Peyer's patch (tissue), 4 donors: ENCODE measurements around the gene HNF4A. TPM values are rescaled to one million over a fixed set of nuclear protein-coding genes. Genes with fewer than 3 reads are reported as not detected.

Experiments
- DNase-seq, 3 donors: peaks; one replicate each; pipeline ENCODE4 v3.0.0-alpha.2; 2017 to 2019
- H3K27ac ChIP-seq, 4 donors: fragments of 200-600 bp; sonication (generic); one replicate each; pipeline ENCODE4 v1.5.1; 2016 to 2019
- H3K27me3 ChIP-seq, 2 donors: fragments of 200-600 bp; sonication (generic); one replicate each; pipeline ENCODE4 v1.5.1; 2019
- H3K36me3 ChIP-seq, 3 donors: fragments of 200-600 bp; sonication (generic); one replicate each; pipeline ENCODE4 v1.5.1; 2016 to 2019
- H3K4me1 ChIP-seq, 4 donors: fragments of 200-600 bp; sonication (generic); one replicate each; pipeline ENCODE4 v1.5.1; 2016 to 2019
- H3K4me3 ChIP-seq, 4 donors: fragments of 200-600 bp; sonication (generic); 1 replicate in 3 of 4; 2 replicates in 1 of 4; pipeline ENCODE4 v1.5.1; 2016 to 2019; ENCODE audit warnings: mild to moderate bottlenecking in 1 of 4
- H3K9me3 ChIP-seq, 4 donors: fragments of 200-600 bp; sonication (generic); one replicate each; pipeline ENCODE4 v1.5.1; 2016 to 2019; ENCODE audit warnings: mild to moderate bottlenecking in 1 of 4
- POLR2A ChIP-seq, 2 donors: fragments of 450-650 bp; IDR thresholded peaks; one replicate each; pipeline ENCODE4 v1.5.1; 2017; ENCODE audit warnings: antibody characterized with exemption in 2 of 2, mild to moderate bottlenecking in 2 of 2, moderate library complexity in 2 of 2
- total RNA-seq, 4 donors: library from RNA; depleted of rRNA; stranded (reverse); fragments of >200 nt; gene quantifications; one replicate each; pipeline ENCODE4 v1.1.0, GENCODE V29; 2016
- TF ChIP-seq, protein P1 (sequence below), 6 experiments: fragments of 450-650 bp in 4 of 6; fragments of 200-600 bp in 2 of 6; sonication (generic) in 1 of 6; IDR thresholded peaks; one replicate each; pipeline ENCODE4 v1.5.1; 2017 to 2019; ENCODE audit warnings: antibody characterized with exemption in 6 of 6, mild to moderate bottlenecking in 3 of 6, moderate library complexity in 1 of 6

Gene HNF4A
- total RNA-seq, 4 donors from 2014 or later = 76.7 to 346 (median 308) TPM

DNA sequence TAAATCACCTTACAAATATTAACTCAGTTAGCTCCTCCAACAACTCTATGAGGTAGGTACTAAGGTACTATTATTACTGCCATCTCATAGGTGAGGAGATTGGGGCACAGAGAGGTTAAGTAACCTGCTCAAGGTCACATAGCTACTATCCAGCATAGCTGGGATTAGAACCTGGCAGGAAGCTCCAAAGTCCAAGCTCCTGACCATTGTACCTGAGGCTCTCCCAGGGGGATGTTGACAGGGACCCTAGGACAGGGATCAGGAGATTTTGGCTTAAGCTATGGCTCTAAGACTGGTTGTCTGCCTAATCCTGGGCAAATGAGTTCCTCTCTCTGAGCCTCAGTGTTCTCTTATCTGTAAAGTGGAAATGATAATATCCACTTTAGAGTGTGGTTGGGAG is 59.3 kb downstream of the HNF4A start:
- Histone ChIP-seq H3K27ac (peak overlapping the region in 1 of 4 donors; percentile 27), H3K36me3 (peaks cover 0 to 67% (median 0%) of the 10 kb centered on the region in 3 donors), H3K4me1 (peaks cover 0 to 20% (median 0%) of the 10 kb centered on the region in 4 donors), H3K9me3 (no peaks in the 10 kb centered on the region), H3K4me3 (no peak overlapping the region), H3K27me3 (no peaks in the 10 kb centered on the region)
- TF ChIP-seq, protein P1, sequence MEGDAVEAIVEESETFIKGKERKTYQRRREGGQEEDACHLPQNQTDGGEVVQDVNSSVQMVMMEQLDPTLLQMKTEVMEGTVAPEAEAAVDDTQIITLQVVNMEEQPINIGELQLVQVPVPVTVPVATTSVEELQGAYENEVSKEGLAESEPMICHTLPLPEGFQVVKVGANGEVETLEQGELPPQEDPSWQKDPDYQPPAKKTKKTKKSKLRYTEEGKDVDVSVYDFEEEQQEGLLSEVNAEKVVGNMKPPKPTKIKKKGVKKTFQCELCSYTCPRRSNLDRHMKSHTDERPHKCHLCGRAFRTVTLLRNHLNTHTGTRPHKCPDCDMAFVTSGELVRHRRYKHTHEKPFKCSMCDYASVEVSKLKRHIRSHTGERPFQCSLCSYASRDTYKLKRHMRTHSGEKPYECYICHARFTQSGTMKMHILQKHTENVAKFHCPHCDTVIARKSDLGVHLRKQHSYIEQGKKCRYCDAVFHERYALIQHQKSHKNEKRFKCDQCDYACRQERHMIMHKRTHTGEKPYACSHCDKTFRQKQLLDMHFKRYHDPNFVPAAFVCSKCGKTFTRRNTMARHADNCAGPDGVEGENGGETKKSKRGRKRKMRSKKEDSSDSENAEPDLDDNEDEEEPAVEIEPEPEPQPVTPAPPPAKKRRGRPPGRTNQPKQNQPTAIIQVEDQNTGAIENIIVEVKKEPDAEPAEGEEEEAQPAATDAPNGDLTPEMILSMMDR (IDR thresholded peaks at IDR 0.05) = no peak
- TF ChIP-seq POLR2A (IDR thresholded peaks at IDR 0.05) = no peak
- no peak for DNase-seq

DNA sequence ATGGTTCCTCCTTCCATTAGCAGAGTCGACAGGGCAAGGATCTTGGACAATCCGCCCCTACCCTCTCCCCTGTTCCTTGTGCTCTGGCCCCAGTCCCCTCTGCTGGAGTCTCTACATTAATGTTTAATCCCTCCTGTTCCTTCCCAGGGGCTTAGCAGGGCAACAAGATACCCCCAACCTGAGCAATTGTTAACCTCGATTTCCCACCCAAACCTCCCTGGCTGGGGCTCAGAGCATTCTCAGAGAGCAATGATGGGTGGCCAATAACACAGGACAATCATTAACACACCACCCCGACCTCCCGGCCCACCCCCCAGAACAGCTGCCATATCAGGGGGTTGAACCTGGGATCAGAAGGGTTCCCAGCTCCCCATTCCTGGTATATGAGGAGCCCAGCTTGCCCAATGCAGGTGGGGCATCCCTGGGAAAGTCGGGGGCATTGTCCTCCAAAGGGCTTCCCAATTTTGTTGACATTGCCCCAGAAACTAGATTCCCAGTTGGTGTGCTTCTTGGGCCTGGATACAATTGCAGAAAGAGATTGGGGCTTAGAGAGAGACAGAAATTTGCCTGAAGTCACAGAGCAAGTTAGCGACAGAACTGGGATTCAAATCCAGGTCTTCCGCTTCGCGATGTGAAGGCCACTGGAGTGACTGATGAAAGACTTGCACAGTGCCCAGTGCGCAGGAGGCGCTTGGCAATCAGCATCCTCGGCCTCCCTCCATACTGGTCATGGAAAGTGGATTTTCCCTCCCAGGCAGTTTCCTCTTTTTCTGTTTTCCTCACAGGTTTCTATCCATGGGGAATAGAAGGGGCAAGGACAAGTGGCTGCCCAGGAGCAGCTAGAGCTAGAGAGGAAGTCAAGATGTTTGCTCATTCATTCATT is 60.6 kb downstream of the HNF4A start:
- Histone ChIP-seq H3K27ac (peak overlapping the region in 1 of 4 donors; percentile 27), H3K36me3 (peaks cover 0 to 75% (median 0%) of the 10 kb centered on the region in 3 donors), H3K9me3 (no peaks in the 10 kb centered on the region), H3K4me1 (peaks cover 0 to 7% (median 0%) of the 10 kb centered on the region in 4 donors), H3K4me3 (no peak overlapping the region), H3K27me3 (no peaks in the 10 kb centered on the region)
- DNase-seq = peak in 1 of 3 donors; percentile 25
- TF ChIP-seq, protein P1 (IDR thresholded peaks at IDR 0.05) = no peak
- no peak for TF ChIP-seq POLR2A (IDR thresholded peaks at IDR 0.05)

DNA sequence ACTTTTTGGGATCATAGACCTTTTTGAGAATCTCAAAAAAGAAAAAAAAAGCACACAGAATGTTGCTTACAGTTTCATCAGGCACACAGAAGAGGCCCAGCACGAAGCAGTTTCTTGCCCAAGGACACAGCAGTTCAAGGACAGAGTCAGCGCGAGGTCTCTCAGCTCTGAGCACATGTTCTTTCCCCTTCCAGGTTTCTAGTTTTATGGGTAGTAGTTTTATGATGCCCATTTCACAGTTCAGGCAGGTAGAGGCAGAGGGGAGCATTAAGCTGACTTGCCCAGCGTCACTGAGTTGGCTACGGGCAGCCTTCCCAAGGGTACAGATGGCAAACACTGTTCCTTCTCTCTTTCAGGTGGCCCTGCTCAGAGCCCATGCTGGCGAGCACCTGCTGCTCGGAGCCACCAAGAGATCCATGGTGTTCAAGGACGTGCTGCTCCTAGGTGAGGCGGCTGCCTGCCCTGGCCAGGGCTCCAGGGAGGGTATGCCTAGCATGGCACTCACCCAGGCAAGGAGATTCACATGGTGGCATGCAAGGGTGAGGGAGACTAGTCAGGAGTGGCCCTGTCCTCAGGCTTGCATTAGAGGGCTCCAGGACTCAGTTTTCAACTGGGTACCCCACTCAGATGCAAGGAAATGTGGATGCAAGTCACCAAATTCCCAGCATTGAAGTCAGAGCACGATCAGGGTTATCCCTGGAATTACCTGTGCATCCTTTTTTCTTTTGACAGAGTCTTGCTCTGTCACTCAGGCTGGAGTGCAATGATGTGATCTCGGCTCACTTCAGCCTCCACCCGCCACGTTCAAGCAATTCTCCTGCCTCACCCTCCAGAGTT is 62.8 kb downstream of the HNF4A start:
- peak in 1 of 3 donors; percentile 47 for DNase-seq
- Histone ChIP-seq H3K27me3 (no peaks in the 10 kb centered on the region), H3K4me3 (no peak overlapping the region), H3K9me3 (no peaks in the 10 kb centered on the region), H3K27ac (peak overlapping the region in 2 of 4 donors; percentile 41 to 81), H3K36me3 (peaks cover 0 to 70% (median 0%) of the 10 kb centered on the region in 3 donors), H3K4me1 (peaks cover 0 to 12% (median 0%) of the 10 kb centered on the region in 4 donors)
- TF ChIP-seq POLR2A (IDR thresholded peaks at IDR 0.05) = no peak
- TF ChIP-seq, protein P1 (IDR thresholded peaks at IDR 0.05) = no peak

DNA sequence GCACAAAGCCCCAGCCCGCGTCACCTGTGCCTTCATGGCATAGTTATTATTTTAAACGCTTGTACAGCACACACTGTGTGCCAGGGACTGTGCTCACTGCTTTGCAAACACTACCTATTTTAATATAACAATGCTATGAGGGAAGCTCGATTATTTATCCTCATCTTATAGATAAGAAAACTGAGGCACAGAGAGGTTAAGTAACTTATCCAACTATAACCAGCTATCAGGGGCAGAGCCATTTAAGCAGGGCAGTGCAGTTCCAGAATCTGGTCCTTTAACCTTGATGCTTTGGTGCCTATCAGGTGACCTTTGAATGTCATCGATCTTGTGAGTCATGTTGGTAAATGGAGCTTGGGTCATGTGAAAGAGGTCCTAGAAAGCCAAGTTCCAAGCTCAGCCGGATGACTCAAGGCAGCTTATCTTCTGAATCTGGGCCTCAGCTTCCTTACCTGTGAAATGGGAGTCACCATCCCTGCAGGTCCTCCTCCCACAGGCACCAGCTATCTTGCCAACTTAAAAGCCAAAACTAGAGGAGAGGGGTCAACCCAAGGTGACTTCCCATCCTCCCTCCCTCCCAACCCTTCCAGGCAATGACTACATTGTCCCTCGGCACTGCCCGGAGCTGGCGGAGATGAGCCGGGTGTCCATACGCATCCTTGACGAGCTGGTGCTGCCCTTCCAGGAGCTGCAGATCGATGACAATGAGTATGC is 63.8 kb downstream of the HNF4A start:
- TF ChIP-seq, protein P1 (IDR thresholded peaks at IDR 0.05) = no peak
- no peak for TF ChIP-seq POLR2A (IDR thresholded peaks at IDR 0.05)
- Histone ChIP-seq H3K4me3 (no peak overlapping the region), H3K4me1 (peaks cover 0 to 19% (median 0%) of the 10 kb centered on the region in 4 donors), H3K27ac (peak overlapping the region in 2 of 4 donors; percentile 51 to 81), H3K36me3 (peaks cover 0 to 70% (median 0%) of the 10 kb centered on the region in 3 donors), H3K27me3 (no peaks in the 10 kb centered on the region), H3K9me3 (no peaks in the 10 kb centered on the region)
- DNase-seq = peak in 2 of 3 donors; percentile 47 to 71

DNA sequence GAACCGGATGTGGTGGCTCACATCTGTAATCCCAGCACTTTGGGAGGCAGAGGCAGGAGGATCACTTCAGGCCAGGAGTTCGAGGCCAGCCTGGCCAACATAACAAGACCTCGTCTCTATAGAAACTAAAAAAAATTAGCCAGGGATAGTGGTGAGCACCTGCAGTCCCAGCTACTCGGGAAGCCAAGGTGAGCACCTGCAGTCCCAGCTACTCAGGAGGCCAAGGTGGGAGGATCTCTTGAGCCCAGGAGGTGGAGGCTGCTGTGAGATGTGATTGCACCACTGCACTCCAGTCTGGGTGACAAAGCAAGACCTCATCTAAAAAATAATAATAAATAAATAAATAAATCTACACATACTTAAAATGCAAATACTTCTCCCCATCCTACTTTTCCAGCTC is 65.0 kb downstream of the HNF4A start:
- Histone ChIP-seq H3K36me3 (peaks cover 0 to 62% (median 0%) of the 10 kb centered on the region in 3 donors), H3K27me3 (no peaks in the 10 kb centered on the region), H3K27ac (peak overlapping the region in 1 of 4 donors; percentile 51), H3K4me1 (peaks cover 0 to 19% (median 0%) of the 10 kb centered on the region in 4 donors), H3K4me3 (no peak overlapping the region), H3K9me3 (no peaks in the 10 kb centered on the region)
- no peak for TF ChIP-seq POLR2A (IDR thresholded peaks at IDR 0.05)
- TF ChIP-seq, protein P1 (IDR thresholded peaks at IDR 0.05) = no peak
- peak in 1 of 3 donors; percentile 25 for DNase-seq
